Fibroblast of skin of right quadriceps (primary cell): ENCODE results near the gene KRT74.

Experiments
- DNase-seq: peaks from one replicate; pipeline ENCODE4 v3.0.0-alpha.2; 2013

KRT74 gene

GRCh38 chr12:52573743-52574142, at the start of gene KRT74:
Gene KRT74 (minus strand): TSS chr12:52573843. CDS start chr12:52573777, 66 bp downstream.
- no peak for DNase-seq

DNA sequence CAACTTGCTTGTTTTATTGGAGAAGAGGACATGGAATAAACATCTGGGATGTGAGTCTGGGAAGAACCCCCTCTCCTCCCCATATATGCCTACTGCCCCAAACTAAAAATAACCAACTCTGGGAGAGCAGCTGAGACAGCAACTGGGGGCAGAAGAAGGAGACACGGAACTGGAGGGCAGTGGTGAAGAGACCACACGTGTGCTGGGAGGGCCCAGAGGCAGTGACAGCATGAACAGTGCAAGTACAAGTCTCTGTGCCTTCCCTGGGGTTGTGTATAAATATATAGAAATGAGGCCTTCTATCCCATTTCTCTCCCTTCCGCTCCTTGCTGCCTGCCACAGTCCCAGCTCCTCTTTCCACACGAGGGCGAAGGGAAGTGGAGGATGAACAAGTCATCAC, 48.7 kb upstream of the KRT74 start:
- DNase-seq, result no peak

- DNase-seq, result no peak
Observed at GRCh38 chr12:52618866-52619265, 45.2 kb upstream of the KRT74 start.

DNA sequence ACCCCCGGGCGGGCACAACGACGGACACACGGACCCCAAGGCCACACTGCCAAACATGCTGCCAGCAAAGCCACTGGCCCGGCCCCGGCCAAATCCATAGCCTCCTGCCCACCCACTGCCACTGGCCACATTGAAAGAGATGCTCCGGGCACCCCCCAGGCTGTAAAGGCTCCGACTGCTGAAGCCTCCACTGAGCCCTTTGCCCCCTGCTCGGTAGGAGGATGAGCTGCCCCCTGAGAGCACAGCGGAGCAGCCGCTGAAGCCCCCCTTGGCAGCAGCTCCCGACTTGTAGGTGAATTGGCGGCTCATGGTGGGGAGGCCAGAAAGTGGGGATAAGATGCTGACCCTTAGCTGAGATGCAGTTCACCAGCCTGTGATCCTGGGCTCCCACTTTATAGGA, 44.6 kb upstream of the KRT74 start, which contains the start of gene KRT73:
Gene KRT73, minus strand, starts transcription at position 344 of the 400 bp plus-strand sequence. Its CDS starts 35 bp downstream, at position 309.
- DNase-seq, result no peak

DNA sequence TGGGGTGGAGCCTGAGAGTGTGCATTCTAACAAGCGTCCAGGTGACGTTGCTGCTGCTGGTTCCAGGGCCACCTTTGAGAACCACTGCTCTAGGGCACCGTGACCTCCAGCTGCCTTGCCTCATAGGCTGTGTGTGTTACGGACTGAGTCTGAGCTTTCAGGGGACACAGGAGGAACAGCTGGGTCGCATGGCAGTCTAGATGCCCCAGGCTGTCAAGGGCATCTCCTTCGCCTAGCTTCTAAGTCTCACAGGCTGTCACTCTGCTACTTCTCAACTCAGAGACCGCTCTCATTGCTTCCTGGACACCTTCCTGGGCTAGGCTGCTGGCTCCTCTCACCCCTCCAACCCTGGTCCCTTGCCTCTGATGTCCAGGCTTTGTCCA, 43.8 kb upstream of the KRT74 start:
- no peak for DNase-seq

DNA sequence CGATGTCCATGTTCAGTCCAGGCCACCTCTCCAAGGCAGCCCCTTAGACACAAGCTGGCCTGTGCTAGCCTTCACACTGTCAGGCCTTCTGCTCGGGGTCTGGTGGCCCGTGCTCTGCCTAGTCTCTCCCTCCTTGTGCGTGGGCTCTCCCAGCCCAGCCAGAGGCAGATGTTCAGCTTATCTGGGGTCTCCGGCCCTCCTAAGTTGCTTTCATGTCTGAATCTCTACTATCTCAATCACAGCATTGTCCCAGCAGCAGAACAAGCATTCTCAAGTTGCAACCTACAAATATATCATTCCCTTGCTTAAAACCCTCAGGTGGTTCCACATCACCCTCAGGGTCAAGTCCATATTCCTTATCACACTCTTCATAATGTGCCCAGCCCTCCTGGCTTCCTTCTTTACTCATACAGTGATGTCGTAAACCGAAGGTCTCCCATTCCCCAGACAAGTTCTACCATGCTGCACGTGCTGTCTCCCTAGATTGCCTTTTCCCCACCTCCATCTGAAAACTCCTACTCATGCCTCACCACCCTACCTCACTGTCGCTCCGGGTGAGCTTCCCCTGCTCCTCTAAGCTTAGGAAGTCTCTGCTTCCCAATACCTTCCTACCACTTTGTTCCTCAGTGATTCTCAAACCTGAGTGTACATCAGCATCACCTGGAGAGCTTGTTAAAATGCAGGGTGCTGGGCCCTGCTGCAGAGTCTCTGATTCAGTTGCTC, 43.2 kb upstream of the KRT74 start:
- no peak for DNase-seq

DNA sequence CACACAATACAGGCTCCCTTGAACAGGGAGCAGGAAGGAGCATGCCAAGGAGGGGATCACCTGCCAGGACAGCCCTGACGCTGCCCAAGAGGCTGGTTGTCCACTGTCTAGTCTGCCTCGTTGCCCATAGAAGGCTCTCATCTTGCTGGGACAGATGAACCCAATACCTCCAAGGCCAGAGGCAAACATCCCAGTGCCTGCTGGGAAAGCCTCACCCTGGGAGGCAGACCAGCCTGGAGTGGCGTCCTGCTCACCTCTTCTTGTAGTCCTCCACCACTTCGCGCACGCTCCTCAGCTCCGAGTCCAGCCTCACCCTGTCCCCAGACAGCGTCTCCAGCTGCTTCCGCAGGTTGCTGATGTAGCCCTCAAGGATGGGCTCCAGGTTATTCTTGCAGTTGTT, 42.3 kb upstream of the KRT74 start:
- DNase-seq, result no peak

GRCh38 chr12:52615208-52615868, 41.7 kb upstream of the KRT74 start:
- no peak for DNase-seq

GRCh38 chr12:52614381-52615207, 41.0 kb upstream of the KRT74 start:
- DNase-seq, result no peak

- DNase-seq, result no peak
Observed at GRCh38 chr12:52613384-52614030, 39.9 kb upstream of the KRT74 start.

- DNase-seq, result no peak
Observed at GRCh38 chr12:52612431-52613383, 39.1 kb upstream of the KRT74 start.

- no peak for DNase-seq
Observed at GRCh38 chr12:52611080-52611468, 37.4 kb upstream of the KRT74 start.

DNA sequence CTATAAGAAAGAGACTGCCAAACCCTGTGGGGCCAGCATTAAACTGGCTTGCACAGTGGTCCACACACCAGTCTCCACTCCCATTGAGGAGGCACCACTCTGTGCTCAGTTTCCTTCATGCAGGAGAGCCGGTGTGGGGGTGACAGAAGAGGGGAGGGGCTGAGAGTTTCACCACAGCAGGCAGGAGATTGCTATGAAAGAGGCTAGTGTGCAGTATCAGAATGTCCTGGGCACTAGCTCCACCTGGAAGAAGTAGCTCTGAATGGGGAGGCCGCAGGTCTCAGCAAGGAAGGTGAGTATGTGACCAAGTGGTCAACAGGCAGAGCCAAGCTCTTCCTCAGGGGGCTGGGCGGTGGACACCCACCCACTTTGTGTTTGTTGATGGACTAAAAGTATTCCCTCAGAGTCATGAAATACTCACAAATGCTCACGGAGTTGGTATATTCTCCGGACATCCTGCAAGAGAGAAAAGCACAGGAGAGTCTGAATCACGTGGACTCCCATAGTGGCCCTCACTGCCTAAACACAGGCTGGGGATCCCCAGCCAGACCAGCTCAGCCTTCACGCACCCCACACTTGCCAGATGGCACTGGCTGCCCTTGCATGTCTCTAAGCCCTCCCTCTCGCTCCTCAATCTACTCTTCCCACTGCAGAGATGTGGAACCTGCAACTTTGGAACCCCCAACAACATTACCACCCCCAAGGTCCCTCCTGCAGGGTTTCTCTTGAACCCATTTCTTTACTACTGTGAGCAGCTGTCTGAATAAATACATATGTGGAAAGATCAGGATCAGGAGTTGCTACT, 35.4 kb upstream of the KRT74 start:
- no peak for DNase-seq

DNA sequence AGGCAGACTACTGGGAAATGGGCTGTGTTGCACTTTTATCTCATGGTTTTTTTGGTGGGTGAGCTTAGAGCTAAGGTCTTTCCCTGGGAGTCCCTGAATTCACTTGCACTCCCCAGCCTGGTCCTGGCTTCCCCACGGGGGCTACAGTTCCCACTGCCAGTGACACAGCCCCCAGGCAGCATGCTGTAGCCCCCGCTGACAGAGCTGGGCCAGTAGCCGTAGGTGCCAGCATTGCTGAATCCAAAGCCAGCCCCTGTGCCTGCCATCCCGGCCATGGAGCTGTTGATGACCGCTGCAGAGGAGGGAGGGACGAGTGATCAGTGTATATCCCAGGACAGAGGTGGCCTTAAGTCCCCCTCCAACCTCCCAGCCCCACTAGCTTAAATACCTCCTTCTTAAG, 34.5 kb upstream of the KRT74 start:
- DNase-seq, result no peak

- DNase-seq, result no peak
Observed at GRCh38 chr12:52607314-52607713, 33.7 kb upstream of the KRT74 start.

DNA sequence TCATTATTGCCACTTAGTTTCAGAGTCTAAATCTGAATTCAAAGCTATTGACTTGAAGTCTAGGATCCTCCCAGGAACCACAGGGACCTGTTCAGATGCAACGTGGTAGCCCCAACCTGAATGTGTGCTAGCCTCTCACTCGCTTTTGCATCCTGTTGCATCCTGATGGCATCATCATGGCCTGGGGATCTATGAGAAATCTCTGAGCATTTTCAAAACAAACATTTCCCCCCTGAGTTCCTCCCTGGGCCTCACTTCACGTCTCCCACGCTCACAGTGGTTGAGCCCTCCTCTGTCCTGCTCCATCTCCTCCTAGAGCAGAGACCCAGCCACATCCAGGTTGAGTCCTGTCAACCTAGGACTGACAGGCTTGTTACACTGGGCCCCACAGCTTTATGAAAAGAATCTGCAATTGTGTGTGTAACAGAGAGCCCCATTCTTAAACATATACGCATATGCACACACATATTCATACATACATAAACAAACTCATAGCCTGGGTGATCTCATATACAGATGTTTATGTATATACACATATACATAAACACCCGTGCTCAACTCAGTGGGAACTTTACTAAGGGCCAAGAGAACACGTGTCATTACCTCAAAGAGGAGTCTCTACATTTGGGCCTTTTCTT, 33.1 kb upstream of the KRT74 start:
- DNase-seq, result no peak

DNA sequence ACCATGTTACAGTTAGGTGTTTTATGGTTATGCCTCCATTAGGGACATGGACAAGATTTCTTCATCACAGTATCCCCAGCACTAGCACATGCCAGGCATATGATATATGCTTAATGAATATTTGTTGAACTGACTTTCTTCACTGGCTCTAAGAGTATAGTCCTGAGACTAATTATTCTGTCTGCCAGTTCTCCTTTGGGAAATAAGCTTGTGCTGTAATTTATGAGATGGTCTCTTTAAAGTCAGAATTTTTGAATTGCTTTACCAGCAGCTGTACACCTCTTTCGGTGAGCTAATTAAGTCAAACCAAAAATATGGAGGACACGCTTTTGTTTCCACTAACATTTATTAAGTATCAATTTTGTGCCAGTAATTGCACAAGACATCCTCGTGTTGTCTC, 32.5 kb upstream of the KRT74 start:
- no peak for DNase-seq

DNA sequence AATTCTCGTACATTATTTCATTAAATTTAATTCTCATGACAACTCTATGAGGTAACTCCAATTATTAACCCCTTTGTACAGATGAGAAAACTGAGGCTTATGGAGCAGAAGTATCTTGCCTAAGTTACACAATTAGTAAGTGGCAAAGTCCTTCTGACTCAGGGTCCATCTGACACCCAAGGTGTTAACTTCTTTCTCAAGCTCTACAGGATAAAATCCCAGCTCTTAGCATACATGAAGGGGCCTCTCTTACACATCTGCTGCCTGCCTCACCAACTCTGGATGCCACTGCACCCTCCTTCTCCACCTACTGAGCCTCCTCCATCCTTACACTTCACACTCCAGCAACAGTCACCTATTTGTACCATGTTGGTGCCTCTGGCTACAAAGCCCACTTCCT, 31.9 kb upstream of the KRT74 start:
- no peak for DNase-seq

DNA sequence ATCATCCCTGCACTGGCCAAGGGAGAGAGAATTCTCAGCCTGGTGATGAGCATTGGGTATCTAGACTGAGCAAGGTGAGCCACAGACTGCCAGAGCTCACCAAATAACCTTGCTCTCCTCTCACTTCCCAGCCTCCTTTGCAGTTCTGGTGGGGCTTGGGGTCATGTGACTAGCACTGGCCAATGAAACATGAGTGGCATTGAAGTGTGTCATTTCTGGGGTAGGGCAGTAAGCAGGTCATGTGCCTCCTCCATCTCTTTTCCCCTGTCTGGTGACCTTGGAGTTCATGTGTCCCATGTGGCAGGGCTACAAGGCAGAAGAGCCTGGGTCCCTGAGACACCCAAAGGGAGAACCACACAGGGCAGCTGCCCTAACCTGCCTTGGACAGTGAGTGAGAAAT, 31.2 kb upstream of the KRT74 start:
- no peak for DNase-seq

GRCh38 chr12:52603314-52603713, 29.7 kb upstream of the KRT74 start:
- no peak for DNase-seq

DNA sequence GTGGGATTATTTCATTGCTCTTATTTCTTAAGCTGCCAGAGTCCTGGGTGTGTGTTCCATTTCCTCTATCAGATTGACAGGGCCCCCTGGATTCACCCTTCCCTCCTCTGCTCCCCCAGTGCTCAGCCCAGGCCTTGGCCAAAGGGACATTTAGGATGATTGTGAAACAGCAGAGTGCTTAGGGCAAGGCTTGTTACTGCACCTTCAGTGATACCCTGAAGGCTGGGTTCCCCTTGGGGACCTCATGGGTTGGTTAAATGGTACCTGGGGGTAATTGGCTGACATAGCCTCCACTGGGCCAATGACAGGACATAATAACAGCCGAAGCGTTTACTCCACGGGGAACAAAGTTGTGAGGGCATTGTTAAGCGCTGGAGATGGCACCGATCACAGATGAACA, 28.9 kb upstream of the KRT74 start:
- no peak for DNase-seq
